Measurements from ENCODE around the gene FAM114A2.

FAM114A2 gene

DNA sequence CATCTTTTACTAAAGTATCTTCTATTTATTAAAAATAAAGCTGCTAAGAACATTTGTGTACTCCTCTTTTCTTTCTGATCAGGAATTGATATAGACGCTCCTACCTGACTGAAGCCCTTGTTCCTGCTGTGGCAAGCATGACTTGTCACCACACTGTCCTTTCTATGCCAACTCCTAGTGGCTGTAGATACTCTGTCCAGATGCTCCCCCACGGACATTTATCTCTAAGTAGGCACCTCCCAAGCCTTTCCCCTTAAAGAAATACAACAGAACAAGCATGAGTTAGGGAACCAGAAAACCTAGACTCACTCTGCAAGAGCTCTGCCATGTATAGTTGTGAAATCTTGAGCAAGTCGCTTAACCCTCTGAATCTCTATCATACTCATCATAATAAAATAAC lies 53.2 kb downstream of the FAM114A2 start:
- no peak for DNase-seq (ENCODE audit: low read depth, low spot score)

- no peak for DNase-seq (ENCODE audit: low read depth, low spot score)
Measured at GRCh38 chr5:153983885-153984284, 54.8 kb downstream of the FAM114A2 start.

DNA sequence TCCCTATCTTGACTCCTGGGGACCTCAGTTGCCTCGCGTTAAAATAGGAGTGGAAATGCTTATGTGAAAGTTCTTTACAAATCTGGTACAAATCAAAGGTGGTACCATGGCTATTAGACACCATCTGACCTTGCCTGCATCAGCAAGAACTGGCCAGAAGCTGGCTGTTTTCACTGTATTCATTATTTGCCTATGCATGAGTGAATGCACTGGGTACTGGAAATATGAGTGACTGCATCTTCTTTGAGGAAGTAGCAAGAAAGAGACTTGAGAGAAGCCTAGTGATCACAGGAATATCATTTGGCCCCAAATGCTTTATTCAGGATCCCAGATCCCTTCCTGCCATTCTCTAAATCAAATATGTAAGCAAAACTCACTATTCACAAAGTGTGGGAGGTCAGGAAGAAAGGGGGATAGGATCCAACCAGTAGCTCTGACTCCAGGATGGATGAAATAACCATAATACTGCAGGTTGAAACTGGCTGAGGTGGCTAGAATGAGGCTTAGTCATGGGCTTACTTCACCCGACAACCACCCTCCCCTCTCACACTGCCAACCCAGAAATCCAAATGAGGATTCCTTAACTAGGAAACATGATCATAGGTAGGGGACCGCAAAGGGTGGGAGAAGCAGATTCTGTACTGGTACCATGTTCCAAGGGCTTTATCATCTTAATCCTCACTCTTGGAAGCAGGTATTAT lies 56.7 kb downstream of the FAM114A2 start:
- DNase-seq (ENCODE audit: low read depth, low spot score): no peak

GRCh38 chr5:153979028-153979783 lies 59.5 kb downstream of the FAM114A2 start:
- no peak for DNase-seq (ENCODE audit: low read depth, low spot score)

DNA sequence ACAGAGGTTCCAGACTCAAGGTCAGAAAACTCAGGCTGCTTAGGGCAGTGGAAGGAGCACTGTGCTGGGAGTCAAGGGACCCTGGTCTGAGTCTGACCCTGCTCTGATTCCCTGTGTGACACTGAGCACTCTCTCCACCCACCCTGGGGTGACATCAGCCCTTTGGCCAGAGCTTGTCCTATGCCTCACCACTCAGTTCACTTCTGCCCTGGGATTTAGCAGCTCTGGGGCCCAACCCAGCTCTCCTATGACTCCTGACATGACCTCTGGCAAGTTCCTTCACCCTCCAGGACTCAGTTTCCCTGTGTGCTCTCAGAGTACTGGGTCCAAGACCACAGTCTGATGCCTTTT lies 63.9 kb downstream of the FAM114A2 start:
- DNase-seq (ENCODE audit: low read depth, low spot score): no peak

DNA sequence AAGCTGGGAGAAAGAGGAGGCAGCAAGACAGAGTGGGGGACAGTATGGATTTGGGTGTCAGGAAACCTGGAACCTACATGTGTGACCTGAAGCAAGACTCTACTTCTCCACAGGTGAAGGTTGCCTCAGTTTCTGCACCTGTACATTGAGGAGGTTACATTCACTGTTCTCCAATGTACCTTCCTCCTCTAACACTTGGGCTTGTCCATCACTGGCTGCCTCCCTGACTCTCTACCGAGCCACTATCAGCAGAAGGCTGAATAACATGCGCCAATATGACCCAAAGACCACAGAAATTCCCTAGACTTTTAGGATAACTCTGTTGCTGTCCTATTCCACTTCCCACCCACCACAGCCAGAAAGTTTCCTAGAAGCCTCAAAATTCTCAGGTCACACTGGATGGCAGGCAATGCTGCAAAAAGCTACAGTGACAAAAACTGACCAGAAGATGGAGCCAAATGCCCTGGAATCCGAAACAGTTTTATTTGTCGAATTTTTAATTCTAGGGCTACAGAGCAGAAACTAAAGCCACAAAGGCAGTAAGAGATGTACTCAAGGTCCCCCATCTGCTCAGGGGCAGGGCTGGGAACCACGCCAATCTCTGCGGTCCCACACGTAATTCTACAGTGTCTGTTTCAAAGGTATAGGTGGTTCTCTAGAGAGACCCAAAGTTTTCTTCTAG lies 64.4 kb downstream of the FAM114A2 start:
- no peak for DNase-seq (ENCODE audit: low read depth, low spot score)

DNA sequence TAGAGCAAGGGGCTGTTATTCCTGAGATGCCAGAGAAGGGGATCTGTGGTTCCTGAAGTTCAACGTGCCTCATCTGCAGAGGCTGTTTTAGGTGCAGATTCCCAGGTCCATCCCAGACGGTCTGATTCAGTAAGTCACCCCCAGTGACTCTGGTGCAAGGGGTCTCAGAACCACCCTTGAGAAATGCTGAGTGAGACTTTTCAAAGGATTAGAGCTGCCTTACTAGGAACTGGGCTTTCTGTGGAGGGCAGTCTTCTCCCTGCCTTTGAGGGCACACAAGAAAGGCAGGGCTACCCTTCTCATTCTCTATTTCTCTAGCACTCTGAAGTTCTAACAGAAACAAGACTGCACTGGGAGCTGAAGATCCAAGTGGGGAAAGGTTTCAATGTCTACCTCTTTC lies 66.5 kb downstream of the FAM114A2 start:
- no peak for DNase-seq (ENCODE audit: low read depth, low spot score)

DNA sequence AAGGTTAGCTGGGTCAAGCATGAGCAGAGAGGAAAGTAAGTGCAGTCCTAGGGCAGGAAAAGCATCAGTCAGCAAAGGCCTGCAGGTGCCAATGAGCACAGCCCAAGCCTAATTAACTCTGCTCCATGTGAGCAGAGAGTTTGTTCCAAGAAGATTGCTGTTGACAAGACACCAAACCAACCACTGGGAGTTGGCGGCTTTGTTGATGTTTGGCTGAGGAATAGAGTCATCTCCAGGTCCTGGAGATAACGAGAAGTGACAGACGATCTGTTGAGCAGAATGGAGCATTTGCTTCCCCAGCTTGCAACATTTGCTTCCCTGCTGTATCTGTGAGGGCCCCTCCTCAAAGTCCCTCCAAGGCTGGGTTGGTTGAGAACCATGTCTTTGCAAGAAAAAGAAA lies 68.2 kb downstream of the FAM114A2 start:
- DNase-seq (ENCODE audit: low read depth, low spot score): no peak

GRCh38 chr5:153969563-153969895 lies 69.2 kb downstream of the FAM114A2 start:
- DNase-seq (ENCODE audit: low read depth, low spot score): no peak

DNA sequence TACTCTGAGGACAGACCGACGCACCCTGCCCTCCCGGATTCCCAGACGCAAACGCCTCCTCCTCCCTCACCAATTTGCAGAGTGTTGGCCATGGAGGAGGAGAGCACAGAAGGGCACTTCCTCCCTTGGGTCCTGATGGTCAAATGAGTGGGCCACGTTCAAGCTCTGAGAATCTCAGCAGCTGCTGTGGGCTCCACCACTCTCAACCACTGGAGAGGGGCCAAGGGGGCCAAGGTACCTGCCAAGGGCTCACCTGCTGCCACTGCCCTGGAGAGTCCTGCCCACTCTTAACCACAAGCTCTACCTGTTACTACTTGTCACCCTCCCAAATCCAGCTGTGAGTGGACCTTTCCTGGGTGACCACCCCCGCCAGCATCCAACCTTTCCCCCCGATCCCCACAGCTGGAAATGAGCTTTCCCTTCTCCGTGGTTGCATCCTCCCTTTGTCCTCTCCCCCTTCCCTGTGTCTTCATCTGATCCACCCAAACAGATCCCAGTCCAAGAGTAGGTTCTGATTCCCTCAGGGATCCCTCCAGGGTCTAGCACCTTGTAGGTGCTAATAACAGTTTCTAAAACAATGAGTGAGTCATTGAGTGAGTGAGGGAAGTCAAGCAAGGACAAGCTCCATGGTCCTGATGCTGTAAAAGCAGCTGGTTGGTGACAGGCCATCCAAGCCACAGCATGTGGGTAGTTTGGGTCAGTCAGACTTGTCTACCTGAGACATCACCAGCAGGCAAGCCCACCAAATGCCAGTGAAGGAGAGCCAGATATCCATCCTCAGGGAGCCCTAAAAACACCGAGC lies 69.7 kb downstream of the FAM114A2 start:
- DNase-seq (ENCODE audit: low read depth, low spot score): no peak

DNA sequence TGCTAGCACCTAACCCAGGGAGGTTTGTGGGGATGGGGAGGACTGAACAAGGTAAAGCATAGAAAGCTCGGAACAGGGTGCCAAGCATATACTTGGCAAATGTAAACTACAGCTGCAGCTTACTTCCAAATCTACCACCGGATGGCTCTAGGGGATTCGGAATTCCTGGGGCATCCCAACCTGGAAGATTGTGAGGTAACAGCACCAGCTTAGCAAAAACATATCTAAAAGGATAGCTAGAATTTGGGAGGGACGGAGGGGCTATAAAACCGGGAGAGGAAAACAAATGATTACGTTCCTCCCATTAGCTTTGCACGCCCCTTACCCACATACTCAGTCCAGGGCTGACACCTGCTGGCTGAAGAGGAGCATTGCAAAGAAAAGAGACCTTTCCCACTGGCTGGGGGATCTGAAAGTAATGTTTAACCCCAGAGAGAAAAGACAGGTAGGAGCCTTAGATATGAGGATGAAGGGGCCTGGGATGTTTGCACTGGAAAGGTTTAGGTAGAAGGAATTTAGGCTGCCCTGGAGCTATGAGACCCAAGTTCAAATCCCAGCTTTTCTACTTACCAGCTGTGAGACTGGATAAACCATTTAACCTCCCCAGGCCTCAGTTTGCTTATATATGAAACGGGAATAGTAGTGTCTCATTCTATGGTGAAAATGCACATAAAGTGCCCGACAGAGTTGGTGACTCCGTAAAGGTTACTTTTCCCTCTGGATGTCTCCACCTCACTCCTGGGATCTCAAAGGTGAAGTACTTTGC lies 73.6 kb downstream of the FAM114A2 start:
- DNase-seq (ENCODE audit: low read depth, low spot score): no peak

GRCh38 chr5:153964191-153964879 lies 74.4 kb downstream of the FAM114A2 start:
- DNase-seq (ENCODE audit: low read depth, low spot score): no peak

GRCh38 chr5:153960269-153961215 lies 78.2 kb downstream of the FAM114A2 start:
- DNase-seq (ENCODE audit: low read depth, low spot score): no peak

- no peak for DNase-seq (ENCODE audit: low read depth, low spot score)
Measured at GRCh38 chr5:153959134-153959957, 79.4 kb downstream of the FAM114A2 start.

GRCh38 chr5:153957205-153957604 lies 81.5 kb downstream of the FAM114A2 start:
- DNase-seq (ENCODE audit: low read depth, low spot score): no peak

DNA sequence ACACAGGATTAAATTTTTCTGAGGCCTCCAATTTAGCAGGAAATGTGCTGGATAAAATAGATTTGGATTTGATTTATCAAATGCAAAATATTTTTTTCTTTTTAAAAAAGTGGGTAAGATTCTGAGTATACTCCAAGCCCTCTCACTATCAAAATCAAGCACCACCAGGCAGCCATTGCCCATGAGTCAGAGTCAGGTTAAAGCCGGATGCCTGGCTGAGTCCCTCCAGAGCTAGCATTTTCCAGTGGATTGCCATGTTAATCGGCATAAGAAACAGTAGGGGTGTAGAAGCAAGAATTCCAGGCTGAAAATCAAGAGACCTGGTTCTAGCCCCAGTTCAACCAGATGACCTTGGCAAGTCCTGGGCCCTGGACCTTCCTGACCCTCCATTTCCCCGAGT lies 85.3 kb downstream of the FAM114A2 start:
- no peak for DNase-seq (ENCODE audit: low read depth, low spot score)

DNA sequence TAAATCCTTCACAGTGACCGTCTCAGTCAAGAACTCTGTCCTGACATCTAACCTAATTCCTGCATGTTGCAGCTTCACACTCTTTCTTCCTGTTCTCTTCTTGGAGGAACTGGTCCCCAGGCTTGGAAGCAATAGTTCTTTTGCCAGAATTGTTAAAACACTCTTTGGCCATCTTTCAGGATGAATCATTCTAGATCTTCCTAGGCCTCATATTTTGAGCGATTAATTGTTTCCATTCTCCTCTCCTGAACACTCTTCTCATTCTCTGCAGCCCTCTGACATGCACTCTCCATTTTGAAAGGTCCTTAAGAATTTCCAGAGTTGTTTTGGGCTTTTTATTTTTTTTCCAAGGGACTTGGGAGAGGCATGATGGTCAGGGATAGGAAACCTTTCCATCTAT lies 85.8 kb downstream of the FAM114A2 start:
- no peak for DNase-seq (ENCODE audit: low read depth, low spot score)

DNA sequence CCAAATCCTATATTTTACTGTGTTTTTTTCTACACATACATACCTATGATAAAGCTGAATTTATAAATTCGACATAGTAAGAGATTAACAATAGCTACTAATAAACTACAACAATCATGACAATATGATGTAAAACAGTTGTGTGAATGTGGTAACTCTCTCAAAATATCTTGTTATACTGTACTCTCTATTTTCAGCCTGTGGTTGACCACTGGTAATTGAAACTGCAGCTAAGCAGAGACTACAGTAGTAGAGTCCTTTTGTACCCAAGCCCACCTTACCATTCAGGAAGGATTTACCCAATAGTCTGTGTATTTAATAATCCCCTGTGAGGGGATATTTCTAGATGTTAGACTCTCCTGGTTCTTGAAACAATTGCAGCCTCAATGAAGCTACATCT lies 86.7 kb downstream of the FAM114A2 start:
- DNase-seq (ENCODE audit: low read depth, low spot score): no peak

GRCh38 chr5:153941265-153941664 lies 97.4 kb downstream of the FAM114A2 start:
- DNase-seq (ENCODE audit: low read depth, low spot score): no peak
